SU-DHL-6 (cell line): ENCODE data around the gene ADNP2.

Experiments
- H2AFZ ChIP-seq: fragments of 200-600 bp; sonication (generic); 2 replicates; pipeline ENCODE4 v1.6.1; 2014; ENCODE audit warnings: low read depth, mild to moderate bottlenecking, moderate library complexity, mixed read lengths, antibody characterized with exemption, low read length; ENCODE audit not compliant: severe bottlenecking
- H3F3A ChIP-seq: fragments of 200-600 bp; shearing (Covaris generic); 2 replicates; pipeline ENCODE4 v1.6.0; 2016; ENCODE audit warnings: antibody characterized with exemption, mild to moderate bottlenecking; ENCODE audit not compliant: insufficient read depth
- H3K27ac ChIP-seq: fragments of 200-600 bp; sonication (generic); 2 replicates; pipeline ENCODE4 v1.5.1; 2016; ENCODE audit warnings: low read depth, mild to moderate bottlenecking, low read length, moderate library complexity, mixed read lengths
- H3K27me3 ChIP-seq: fragments of 200-600 bp; sonication (generic), shearing (Covaris generic); 2 replicates; pipeline ENCODE4 v1.6.0; 2014; ENCODE audit warnings: mild to moderate bottlenecking, low read length
- H3K36me3 ChIP-seq: fragments of 200-600 bp; sonication (generic); 2 replicates; pipeline ENCODE4 v1.6.1; 2014; ENCODE audit warnings: mild to moderate bottlenecking, low read length, mixed read lengths
- H3K4me2 ChIP-seq: fragments of 300-600, 200-600 bp; shearing (Covaris generic), sonication (generic); 2 replicates; pipeline ENCODE4 v1.6.0; 2014; ENCODE audit warnings: low read length, low read depth, mild to moderate bottlenecking; ENCODE audit not compliant: poor library complexity, severe bottlenecking
- H3K4me3 ChIP-seq: fragments of 200-600 bp; sonication (generic); 2 replicates; pipeline ENCODE4 v1.5.1; 2014; ENCODE audit warnings: antibody characterized with exemption, low read length, mild to moderate bottlenecking, mixed read lengths; ENCODE audit not compliant: insufficient read depth, poor library complexity, severe bottlenecking
- H3K79me2 ChIP-seq: fragments of 200-600 bp; sonication (generic); 2 replicates; pipeline ENCODE4 v1.6.1; 2014; ENCODE audit warnings: mild to moderate bottlenecking, low read length, moderate library complexity; ENCODE audit not compliant: insufficient read depth
- H3K9ac ChIP-seq: fragments of 200-600 bp; sonication (generic); 2 replicates; pipeline ENCODE4 v1.7.0; 2014; ENCODE audit warnings: mild to moderate bottlenecking, low read length
- H3K9me2 ChIP-seq: fragments of 200-600 bp; sonication (generic); replicated peaks from 2 replicates; pipeline ENCODE4 v1.6.1; 2014; ENCODE audit warnings: low read length; ENCODE audit not compliant: insufficient read depth
- H3K9me3 ChIP-seq: fragments of 200-600 bp; sonication (generic); 2 replicates; pipeline ENCODE4 v1.6.1; 2014; ENCODE audit warnings: low read length, mixed read lengths; ENCODE audit not compliant: insufficient read depth
- H4K20me1 ChIP-seq: fragments of 200-600 bp; sonication (generic); 2 replicates; pipeline ENCODE4 v1.6.1; 2014; ENCODE audit warnings: low read depth, mild to moderate bottlenecking, antibody characterized with exemption, low read length, moderate library complexity, mixed read lengths
- CTCF ChIP-seq: fragments of 200-600 bp; sonication (generic); IDR thresholded peaks from one replicate; pipeline ENCODE4 v1.5.1; 2017; ENCODE audit warnings: antibody characterized with exemption, mild to moderate bottlenecking, low read length, moderate library complexity; ENCODE audit not compliant: insufficient read depth, poor library complexity, severe bottlenecking
- EZH2phosphoT487 ChIP-seq: fragments of 200-600 bp; sonication (generic), shearing (Covaris generic); conservative IDR thresholded peaks from 2 replicates; pipeline ENCODE4 v1.6.1; 2018; ENCODE audit warnings: mild to moderate bottlenecking, antibody characterized with exemption, low read length, moderate library complexity, mixed read lengths

Gene ADNP2

DNA sequence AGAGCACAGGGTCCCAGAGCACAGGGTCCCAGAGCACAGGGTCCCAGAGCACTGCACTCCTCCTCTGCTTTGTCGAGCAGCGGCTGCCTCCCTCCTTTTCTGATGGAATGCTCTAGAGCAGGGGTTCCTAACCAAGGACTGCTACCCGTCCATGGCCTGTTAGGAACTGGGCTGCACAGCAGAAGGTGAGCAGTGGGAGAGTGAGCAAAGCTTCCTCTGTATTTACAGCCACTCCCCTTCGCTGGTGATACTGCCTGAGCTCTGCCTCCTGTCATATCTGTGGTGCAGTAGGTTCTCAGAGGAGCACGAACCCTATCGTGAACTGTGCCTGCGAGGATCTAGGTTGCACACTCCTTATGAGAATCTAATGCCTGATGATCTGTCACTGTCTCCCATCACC, 33.1 kb upstream of the ADNP2 start:
- H2AFZ ChIP-seq, result no peak overlapping the region
- H3K4me2 ChIP-seq, result no peak overlapping the region
- H4K20me1 ChIP-seq, result no peaks in the 10 kb centered on the region
- H3K4me3 ChIP-seq, result no peak overlapping the region
- peaks cover 7% of the 10 kb centered on the region; the same call in 1 of the 2 replicates for H3K9me3 ChIP-seq
- no peaks in the 10 kb centered on the region for H3K27me3 ChIP-seq
- H3K9me2 ChIP-seq, result no peaks in the 10 kb centered on the region
- no peaks in the 10 kb centered on the region for H3F3A ChIP-seq
- H3K9ac ChIP-seq, result no peak overlapping the region
- no peaks in the 10 kb centered on the region for H3K79me2 ChIP-seq
- H3K27ac ChIP-seq, result no peak overlapping the region
- TF ChIP-seq EZH2phosphoT487, result no peak
- TF ChIP-seq CTCF, result no peak
- no peaks in the 10 kb centered on the region for H3K36me3 ChIP-seq

GRCh38 chr18:80076379-80076778, 32.7 kb upstream of the ADNP2 start:
- H3K9me3 ChIP-seq, result peaks cover 7% of the 10 kb centered on the region; the same call in 1 of the 2 replicates
- no peak overlapping the region for H3K4me2 ChIP-seq
- H3K9ac ChIP-seq, result no peak overlapping the region
- H3K27ac ChIP-seq, result no peak overlapping the region
- H3K9me2 ChIP-seq, result no peaks in the 10 kb centered on the region
- H4K20me1 ChIP-seq, result no peaks in the 10 kb centered on the region
- no peaks in the 10 kb centered on the region for H3K79me2 ChIP-seq
- H3F3A ChIP-seq, result no peaks in the 10 kb centered on the region
- TF ChIP-seq EZH2phosphoT487 (no peak), CTCF (no peak)
- H2AFZ ChIP-seq, result no peak overlapping the region
- no peaks in the 10 kb centered on the region for H3K36me3 ChIP-seq
- no peaks in the 10 kb centered on the region for H3K27me3 ChIP-seq
- H3K4me3 ChIP-seq, result no peak overlapping the region

GRCh38 chr18:80077873-80078272, 31.2 kb upstream of the ADNP2 start:
- H2AFZ ChIP-seq, result no peak overlapping the region
- peaks cover 7% of the 10 kb centered on the region; the same call in 1 of the 2 replicates for H3K9me3 ChIP-seq
- H3K79me2 ChIP-seq, result no peaks in the 10 kb centered on the region
- TF ChIP-seq CTCF, result no peak
- no peak for TF ChIP-seq EZH2phosphoT487
- H3K27me3 ChIP-seq, result no peaks in the 10 kb centered on the region
- H4K20me1 ChIP-seq, result no peaks in the 10 kb centered on the region
- no peak overlapping the region for H3K27ac ChIP-seq
- no peak overlapping the region for H3K4me3 ChIP-seq
- no peaks in the 10 kb centered on the region for H3K36me3 ChIP-seq
- no peaks in the 10 kb centered on the region for H3K9me2 ChIP-seq
- H3K4me2 ChIP-seq, result no peak overlapping the region
- no peak overlapping the region for H3K9ac ChIP-seq
- no peaks in the 10 kb centered on the region for H3F3A ChIP-seq

- no peak overlapping the region for H3K4me2 ChIP-seq
- H3K9me2 ChIP-seq, result no peaks in the 10 kb centered on the region
- H3K27me3 ChIP-seq, result no peaks in the 10 kb centered on the region
- no peak overlapping the region for H2AFZ ChIP-seq
- no peak overlapping the region for H3K27ac ChIP-seq
- no peaks in the 10 kb centered on the region for H3F3A ChIP-seq
- H3K36me3 ChIP-seq, result no peaks in the 10 kb centered on the region
- no peak overlapping the region for H3K4me3 ChIP-seq
- TF ChIP-seq CTCF (no peak), EZH2phosphoT487 (no peak)
- H3K9me3 ChIP-seq, result peaks cover 18% of the 10 kb centered on the region; the same call in 1 of the 2 replicates
- H4K20me1 ChIP-seq, result no peaks in the 10 kb centered on the region
- no peaks in the 10 kb centered on the region for H3K79me2 ChIP-seq
- H3K9ac ChIP-seq, result no peak overlapping the region
Observed at GRCh38 chr18:80086281-80086680, 22.8 kb upstream of the ADNP2 start.
